B cell (primary cell): ENCODE results near the gene GNGT2. TPM values are rescaled to one million over a fixed set of nuclear protein-coding genes. Genes with fewer than 3 reads are reported as not detected.

ENCODE experiments used
- ATAC-seq: fragments of 200-7000 bp; cut with Tn5 transposase; one replicate; pipeline ENCODE4 v1.10.0; 2021; ENCODE audit warnings: low read depth, mild to moderate bottlenecking, moderate number of reproducible peaks, moderate library complexity
- CTCF ChIA-PET: fragments of 350-600 bp; sonication (Branson Sonifier 250); formaldehyde crosslinking; loops from one replicate; lab custom pipeline; 2021; ENCODE audit warnings: antibody characterized with exemption, inconsistent platforms; lab: Charles Lee
- POLR2A ChIA-PET: fragments of 350-600 bp; sonication (Branson Sonifier 250); formaldehyde crosslinking; loops from one replicate; lab custom pipeline; 2021; ENCODE audit warnings: antibody characterized with exemption; lab: Charles Lee
- DNase-seq: peaks from one replicate; pipeline ENCODE4 v3.0.0; 2013
- H2AFZ ChIP-seq: 2 replicates; pipeline ENCODE4 v1.6.1; 2012; ENCODE audit warnings: mild to moderate bottlenecking, low read depth, low read length; ENCODE audit not compliant: insufficient read depth, poor library complexity, severe bottlenecking
- H3K27ac ChIP-seq, 2 donors: 1 replicate in 1 of 2; 2 replicates in 1 of 2; pipeline ENCODE4 v1.5.1; 2012 to 2013; ENCODE audit warnings: low read length in 2 of 2, mild to moderate bottlenecking in 2 of 2, moderate library complexity in 1 of 2
- H3K27me3 ChIP-seq, 4 experiments: fragments of 200-600 bp in 1 of 4; sonication (generic) in 1 of 4; replicated peaks in 1 of 4; 1 replicate in 2 of 4; 2 replicates in 2 of 4; pipeline versions ENCODE4 v1.6.1 to v1.7.0; 2013 to 2016; ENCODE audit warnings: low read length in 3 of 4, mild to moderate bottlenecking in 2 of 4, mixed read lengths in 1 of 4, moderate library complexity in 1 of 4; ENCODE audit not compliant: insufficient read depth in 4 of 4, control insufficient read depth in 3 of 4; ENCODE audit errors: control extremely low read depth in 1 of 4
- H3K36me3 ChIP-seq, 2 experiments: replicated peaks in 1 of 2; 1 replicate in 1 of 2; 2 replicates in 1 of 2; pipeline versions ENCODE4 v1.6.1 to v1.7.1; 2013; ENCODE audit warnings: low read length in 1 of 2; ENCODE audit not compliant: insufficient read depth in 2 of 2, control insufficient read depth in 1 of 2; ENCODE audit errors: control extremely low read depth in 1 of 2, extremely low read depth in 1 of 2
- H3K4me1 ChIP-seq, 2 donors: fragments of 200-600 bp in 1 of 2; sonication (generic) in 1 of 2; 1 replicate in 1 of 2; 2 replicates in 1 of 2; pipeline versions ENCODE4 v1.5.1 to v1.6.1; 2013 to 2017; ENCODE audit warnings: low read length in 2 of 2; ENCODE audit not compliant: control insufficient read depth in 2 of 2, insufficient read depth in 2 of 2
- H3K4me2 ChIP-seq: replicated peaks from 2 replicates; pipeline ENCODE3; 2012; ENCODE audit warnings: mild to moderate bottlenecking, low read depth, low read length; ENCODE audit not compliant: poor library complexity, severe bottlenecking
- H3K4me3 ChIP-seq, 5 experiments: fragments of 200-600 bp in 1 of 5; sonication (generic) in 1 of 5; 1 replicate in 3 of 5; 2 replicates in 2 of 5; pipeline versions ENCODE4 v1.5.1 to v1.7.0; 2011 to 2016; ENCODE audit warnings: low read length in 4 of 5, mild to moderate bottlenecking in 4 of 5, low read depth in 2 of 5, control low read depth in 1 of 5, moderate library complexity in 1 of 5; ENCODE audit not compliant: insufficient read depth in 1 of 5; ENCODE audit errors: control extremely low read depth in 1 of 5, extremely low read depth in 1 of 5
- H3K79me2 ChIP-seq: fragments of 200-600 bp; sonication (generic); one replicate; pipeline ENCODE4 v1.6.0; 2016; ENCODE audit warnings: low read length; ENCODE audit not compliant: control insufficient read depth, insufficient read depth
- H3K9ac ChIP-seq: fragments of 200-600 bp; sonication (generic); 2 replicates; pipeline ENCODE4 v1.6.1; 2017; ENCODE audit warnings: mild to moderate bottlenecking, low read length, moderate library complexity
- H3K9me3 ChIP-seq, 3 donors: one replicate each; pipeline versions ENCODE4 v1.6.1 to v1.7.1; 2013; ENCODE audit warnings: low read length in 2 of 3; ENCODE audit not compliant: control insufficient read depth in 2 of 3, insufficient read depth in 1 of 3; ENCODE audit errors: control extremely low read depth in 1 of 3
- H4K20me1 ChIP-seq: 2 replicates; pipeline ENCODE4 v1.6.0; 2012; ENCODE audit warnings: mild to moderate bottlenecking, low read length; ENCODE audit not compliant: insufficient read depth, control insufficient read depth, poor library complexity, severe bottlenecking
- H3K27ac Mint-ChIP-seq: one replicate; pipeline ENCODE4 v1.8.0; 2021; ENCODE audit warnings: mixed read lengths
- H3K27me3 Mint-ChIP-seq: one replicate; pipeline ENCODE4 v1.8.0; 2021; ENCODE audit warnings: mixed read lengths
- H3K4me1 Mint-ChIP-seq: one replicate; pipeline ENCODE4 v1.8.0; 2021; ENCODE audit warnings: mixed read lengths
- H3K4me3 Mint-ChIP-seq: one replicate; pipeline ENCODE4 v1.8.0; 2021; ENCODE audit warnings: mixed read lengths
- H3K9me3 Mint-ChIP-seq: one replicate; pipeline ENCODE4 v1.8.0; 2022; ENCODE audit warnings: mixed read lengths; ENCODE audit not compliant: insufficient read depth
- CTCF ChIP-seq: fragments of 200-600 bp; IDR thresholded peaks from one replicate; pipeline ENCODE4 v1.8.0; 2022; ENCODE audit warnings: antibody characterized with exemption, mild to moderate bottlenecking
- EZH2 ChIP-seq: IDR thresholded peaks from 2 replicates; pipeline ENCODE4 v1.6.1; 2012; ENCODE audit warnings: borderline replicate concordance, low read depth, mild to moderate bottlenecking, moderate library complexity, low read length; ENCODE audit not compliant: insufficient read depth, poor library complexity, severe bottlenecking
- WGBS: methylation state at CpG from one replicate; pipeline ENCODE4 v1.1.5; 2013; ENCODE audit warnings: missing lambda C conversion rate; ENCODE audit not compliant: insufficient coverage; 5-methylcytosine and 5-hydroxymethylcytosine counted together
- intact Hi-C: fragments of 100-400 bp; cut with micrococcal nuclease; formaldehyde crosslinking; loops from one replicate; pipeline ENCODE4 v1.10.0; 2022
- polyA plus RNA-seq: library from polyadenylated mRNA; depleted of rRNA; stranded (reverse); fragments of >200 nt; gene quantifications from 2 replicates; pipeline ENCODE4 v1.2.3, GENCODE V29; 2012
- total RNA-seq, 2 donors: library from RNA; stranded (reverse); fragments of 120-200 nt in 1 of 2; gene quantifications; 1 replicate in 1 of 2; 2 replicates in 1 of 2; pipeline versions ENCODE4 v1.2.3 to v1.2.4, GENCODE V29; 2013 to 2022

The GNGT2 gene
- total and polyA plus RNA-seq, 2 donors (not counting 1 experiment from before 2014, with no cell fraction given), result 5.1 to 11.1 TPM

GRCh38 chr17:49249890-49250522, 39.6 kb upstream of the GNGT2 start:
- Histone ChIP-seq H4K20me1 (no peaks in the 10 kb centered on the region), H3K4me1 (no peaks in the 10 kb centered on the region), H3K27ac (no peak overlapping the region), H3K9me3 (no peaks in the 10 kb centered on the region), H3K9ac (no peak overlapping the region), H3K79me2 (no peaks in the 10 kb centered on the region), H3K27me3 (peaks cover 0 to 4% (median 0%) of the 10 kb centered on the region in 4 experiments), H3K36me3 (no peaks in the 10 kb centered on the region), H3K4me2 (no peak overlapping the region), H3K4me3 (no peak overlapping the region), H2AFZ (no peak overlapping the region)
- peaks cover 6% of the 10 kb centered on the region for H3K4me1 Mint-ChIP-seq
- intact Hi-C loops, result no loop called here
- H3K27me3 Mint-ChIP-seq, result peaks cover 23% of the 10 kb centered on the region
- 99% methylated on average over 7 of the region's 12 CpGs for WGBS
- DNase-seq (no peak), ATAC-seq (no peak)
- H3K4me3 Mint-ChIP-seq, result no peak overlapping the region
- H3K27ac Mint-ChIP-seq, result no peak overlapping the region
- no peaks in the 10 kb centered on the region for H3K9me3 Mint-ChIP-seq
- TF ChIP-seq CTCF (no peak), EZH2 (no peak)
- ChIA-PET CTCF (interaction anchor here (0.9 kb wide), 1 partner anchor 71 kb away, joined by 3 read pairs; no protein-coding TSS in a partner anchor), POLR2A (no interaction called here)

DNA sequence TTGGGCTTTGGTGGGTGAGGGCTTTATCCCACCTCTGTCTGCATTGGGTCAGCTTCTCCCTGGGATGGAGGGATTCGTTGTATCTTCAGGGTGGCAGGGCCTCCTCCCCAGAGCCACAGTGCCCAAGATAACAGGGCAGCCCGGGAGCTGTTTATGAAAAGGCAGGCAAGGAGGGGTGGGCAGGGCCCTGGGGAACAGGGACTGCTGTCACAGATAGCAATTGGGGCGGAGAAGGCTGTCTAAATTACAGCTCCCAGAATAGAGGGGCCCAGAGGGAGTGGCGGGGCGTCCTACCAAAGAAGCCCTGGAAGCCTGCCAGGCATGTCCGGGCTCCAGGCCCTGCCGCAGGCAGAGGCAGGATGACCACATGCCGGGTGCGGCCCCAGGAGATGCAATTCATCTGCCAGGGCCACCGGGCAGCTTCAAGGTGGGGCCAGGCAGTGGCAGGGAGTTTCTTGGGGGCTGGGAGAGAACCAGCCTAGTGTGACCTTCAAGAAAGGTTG, 39.0 kb upstream of the GNGT2 start:
- H3K4me3 Mint-ChIP-seq, result no peak overlapping the region

More for the DNA sequence above, 39.0 kb upstream of the GNGT2 start:
- H3K27me3 ChIP-seq, result peaks cover 0 to 7% (median 0%) of the 10 kb centered on the region in 4 experiments
- intact Hi-C loops, result no loop called here
- peaks cover 6% of the 10 kb centered on the region for H3K4me1 Mint-ChIP-seq
- H3K27ac ChIP-seq, result no peak overlapping the region
- DNase-seq (no peak), ATAC-seq (no peak)
- H3K27ac Mint-ChIP-seq, result no peak overlapping the region
- no peak overlapping the region for H2AFZ ChIP-seq
- 45% methylated on average over 8 of the region's 10 CpGs for WGBS
- no peak overlapping the region for H3K4me3 ChIP-seq
- H3K9me3 Mint-ChIP-seq, result no peaks in the 10 kb centered on the region
- ChIA-PET POLR2A (no interaction called here), CTCF (interaction anchor here (1.5 kb wide), 1 partner anchor 71 kb away, joined by 3 read pairs; no protein-coding TSS in a partner anchor)
- peaks cover 23% of the 10 kb centered on the region for H3K27me3 Mint-ChIP-seq
- no peaks in the 10 kb centered on the region for H3K79me2 ChIP-seq
- TF ChIP-seq CTCF, result no peak
- TF ChIP-seq EZH2, result no peak
- H3K4me2 ChIP-seq, result no peak overlapping the region
- no peak overlapping the region for H3K9ac ChIP-seq
- no peaks in the 10 kb centered on the region for H4K20me1 ChIP-seq
- no peaks in the 10 kb centered on the region for H3K9me3 ChIP-seq
- H3K36me3 ChIP-seq, result no peaks in the 10 kb centered on the region
- no peaks in the 10 kb centered on the region for H3K4me1 ChIP-seq
